ENCODE data around the gene FZD7.

DNA sequence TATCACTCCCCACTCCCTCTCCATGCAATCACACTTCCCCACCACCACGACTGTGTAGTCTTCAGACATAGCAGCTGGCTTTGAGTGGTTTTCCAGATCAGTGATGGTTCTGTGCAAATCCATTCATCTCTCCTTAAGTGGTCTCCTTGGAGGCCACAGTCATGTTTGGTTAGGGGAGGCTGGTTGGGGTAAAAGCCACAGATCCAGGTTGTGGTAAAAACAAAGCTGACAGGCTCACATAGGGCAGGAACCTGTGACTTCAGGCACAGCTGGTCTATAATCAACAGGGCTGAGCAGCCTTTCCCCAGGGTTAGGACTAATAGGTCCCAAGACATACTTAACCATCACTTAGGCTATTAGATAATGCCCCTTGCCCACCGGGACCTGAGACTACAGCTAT, 46.2 kb upstream of the FZD7 start:
- no peak for TF ChIP-seq POLR2A (IDR thresholded peaks at IDR 0.05)
- TF ChIP-seq, protein P1, sequence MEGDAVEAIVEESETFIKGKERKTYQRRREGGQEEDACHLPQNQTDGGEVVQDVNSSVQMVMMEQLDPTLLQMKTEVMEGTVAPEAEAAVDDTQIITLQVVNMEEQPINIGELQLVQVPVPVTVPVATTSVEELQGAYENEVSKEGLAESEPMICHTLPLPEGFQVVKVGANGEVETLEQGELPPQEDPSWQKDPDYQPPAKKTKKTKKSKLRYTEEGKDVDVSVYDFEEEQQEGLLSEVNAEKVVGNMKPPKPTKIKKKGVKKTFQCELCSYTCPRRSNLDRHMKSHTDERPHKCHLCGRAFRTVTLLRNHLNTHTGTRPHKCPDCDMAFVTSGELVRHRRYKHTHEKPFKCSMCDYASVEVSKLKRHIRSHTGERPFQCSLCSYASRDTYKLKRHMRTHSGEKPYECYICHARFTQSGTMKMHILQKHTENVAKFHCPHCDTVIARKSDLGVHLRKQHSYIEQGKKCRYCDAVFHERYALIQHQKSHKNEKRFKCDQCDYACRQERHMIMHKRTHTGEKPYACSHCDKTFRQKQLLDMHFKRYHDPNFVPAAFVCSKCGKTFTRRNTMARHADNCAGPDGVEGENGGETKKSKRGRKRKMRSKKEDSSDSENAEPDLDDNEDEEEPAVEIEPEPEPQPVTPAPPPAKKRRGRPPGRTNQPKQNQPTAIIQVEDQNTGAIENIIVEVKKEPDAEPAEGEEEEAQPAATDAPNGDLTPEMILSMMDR (IDR thresholded peaks at IDR 0.05 in 8 of 11, conservative IDR thresholded peaks at IDR 0.05 in 3 of 11) = no peak
